B cell (primary cell): ENCODE results near the gene MAP3K14. TPM values are rescaled to one million over a fixed set of nuclear protein-coding genes. Genes with fewer than 3 reads are reported as not detected.

Experiments used
- ATAC-seq: fragments of 200-7000 bp; cut with Tn5 transposase; one replicate; pipeline ENCODE4 v1.10.0; 2021; ENCODE audit warnings: low read depth, mild to moderate bottlenecking, moderate number of reproducible peaks, moderate library complexity
- CTCF ChIA-PET: fragments of 350-600 bp; sonication (Branson Sonifier 250); formaldehyde crosslinking; loops from one replicate; lab custom pipeline; 2021; ENCODE audit warnings: antibody characterized with exemption, inconsistent platforms; lab: Charles Lee
- POLR2A ChIA-PET: fragments of 350-600 bp; sonication (Branson Sonifier 250); formaldehyde crosslinking; loops from one replicate; lab custom pipeline; 2021; ENCODE audit warnings: antibody characterized with exemption; lab: Charles Lee
- DNase-seq: peaks from one replicate; pipeline ENCODE4 v3.0.0; 2013
- H2AFZ ChIP-seq: 2 replicates; pipeline ENCODE4 v1.6.1; 2012; ENCODE audit warnings: mild to moderate bottlenecking, low read depth, low read length; ENCODE audit not compliant: insufficient read depth, poor library complexity, severe bottlenecking
- H3K27ac ChIP-seq, 2 donors: 1 replicate in 1 of 2; 2 replicates in 1 of 2; pipeline ENCODE4 v1.5.1; 2012 to 2013; ENCODE audit warnings: low read length in 2 of 2, mild to moderate bottlenecking in 2 of 2, moderate library complexity in 1 of 2
- H3K27me3 ChIP-seq, 4 experiments: fragments of 200-600 bp in 1 of 4; sonication (generic) in 1 of 4; replicated peaks in 1 of 4; 1 replicate in 2 of 4; 2 replicates in 2 of 4; pipeline versions ENCODE4 v1.6.1 to v1.7.0; 2013 to 2016; ENCODE audit warnings: low read length in 3 of 4, mild to moderate bottlenecking in 2 of 4, mixed read lengths in 1 of 4, moderate library complexity in 1 of 4; ENCODE audit not compliant: insufficient read depth in 4 of 4, control insufficient read depth in 3 of 4; ENCODE audit errors: control extremely low read depth in 1 of 4
- H3K36me3 ChIP-seq, 2 experiments: replicated peaks in 1 of 2; 1 replicate in 1 of 2; 2 replicates in 1 of 2; pipeline versions ENCODE4 v1.6.1 to v1.7.1; 2013; ENCODE audit warnings: low read length in 1 of 2; ENCODE audit not compliant: insufficient read depth in 2 of 2, control insufficient read depth in 1 of 2; ENCODE audit errors: control extremely low read depth in 1 of 2, extremely low read depth in 1 of 2
- H3K4me1 ChIP-seq, 2 donors: fragments of 200-600 bp in 1 of 2; sonication (generic) in 1 of 2; 1 replicate in 1 of 2; 2 replicates in 1 of 2; pipeline versions ENCODE4 v1.5.1 to v1.6.1; 2013 to 2017; ENCODE audit warnings: low read length in 2 of 2; ENCODE audit not compliant: control insufficient read depth in 2 of 2, insufficient read depth in 2 of 2
- H3K4me2 ChIP-seq: replicated peaks from 2 replicates; pipeline ENCODE3; 2012; ENCODE audit warnings: mild to moderate bottlenecking, low read depth, low read length; ENCODE audit not compliant: poor library complexity, severe bottlenecking
- H3K4me3 ChIP-seq, 5 experiments: fragments of 200-600 bp in 1 of 5; sonication (generic) in 1 of 5; 1 replicate in 3 of 5; 2 replicates in 2 of 5; pipeline versions ENCODE4 v1.5.1 to v1.7.0; 2011 to 2016; ENCODE audit warnings: low read length in 4 of 5, mild to moderate bottlenecking in 4 of 5, low read depth in 2 of 5, control low read depth in 1 of 5, moderate library complexity in 1 of 5; ENCODE audit not compliant: insufficient read depth in 1 of 5; ENCODE audit errors: control extremely low read depth in 1 of 5, extremely low read depth in 1 of 5
- H3K79me2 ChIP-seq: fragments of 200-600 bp; sonication (generic); one replicate; pipeline ENCODE4 v1.6.0; 2016; ENCODE audit warnings: low read length; ENCODE audit not compliant: control insufficient read depth, insufficient read depth
- H3K9ac ChIP-seq: fragments of 200-600 bp; sonication (generic); 2 replicates; pipeline ENCODE4 v1.6.1; 2017; ENCODE audit warnings: mild to moderate bottlenecking, low read length, moderate library complexity
- H3K9me3 ChIP-seq, 3 donors: one replicate each; pipeline versions ENCODE4 v1.6.1 to v1.7.1; 2013; ENCODE audit warnings: low read length in 2 of 3; ENCODE audit not compliant: control insufficient read depth in 2 of 3, insufficient read depth in 1 of 3; ENCODE audit errors: control extremely low read depth in 1 of 3
- H4K20me1 ChIP-seq: 2 replicates; pipeline ENCODE4 v1.6.0; 2012; ENCODE audit warnings: mild to moderate bottlenecking, low read length; ENCODE audit not compliant: insufficient read depth, control insufficient read depth, poor library complexity, severe bottlenecking
- H3K27ac Mint-ChIP-seq: one replicate; pipeline ENCODE4 v1.8.0; 2021; ENCODE audit warnings: mixed read lengths
- H3K27me3 Mint-ChIP-seq: one replicate; pipeline ENCODE4 v1.8.0; 2021; ENCODE audit warnings: mixed read lengths
- H3K4me1 Mint-ChIP-seq: one replicate; pipeline ENCODE4 v1.8.0; 2021; ENCODE audit warnings: mixed read lengths
- H3K4me3 Mint-ChIP-seq: one replicate; pipeline ENCODE4 v1.8.0; 2021; ENCODE audit warnings: mixed read lengths
- H3K9me3 Mint-ChIP-seq: one replicate; pipeline ENCODE4 v1.8.0; 2022; ENCODE audit warnings: mixed read lengths; ENCODE audit not compliant: insufficient read depth
- EZH2 ChIP-seq: IDR thresholded peaks from 2 replicates; pipeline ENCODE4 v1.6.1; 2012; ENCODE audit warnings: borderline replicate concordance, low read depth, mild to moderate bottlenecking, moderate library complexity, low read length; ENCODE audit not compliant: insufficient read depth, poor library complexity, severe bottlenecking
- WGBS: methylation state at CpG from one replicate; pipeline ENCODE4 v1.1.5; 2013; ENCODE audit warnings: missing lambda C conversion rate; ENCODE audit not compliant: insufficient coverage; 5-methylcytosine and 5-hydroxymethylcytosine counted together
- intact Hi-C: fragments of 100-400 bp; cut with micrococcal nuclease; formaldehyde crosslinking; loops from one replicate; pipeline ENCODE4 v1.10.0; 2022
- polyA plus RNA-seq: library from polyadenylated mRNA; depleted of rRNA; stranded (reverse); fragments of >200 nt; gene quantifications from 2 replicates; pipeline ENCODE4 v1.2.3, GENCODE V29; 2012
- total RNA-seq, 2 donors: library from RNA; stranded (reverse); fragments of 120-200 nt in 1 of 2; gene quantifications; 1 replicate in 1 of 2; 2 replicates in 1 of 2; pipeline versions ENCODE4 v1.2.3 to v1.2.4, GENCODE V29; 2013 to 2022
- TF ChIP-seq, protein P1 (sequence below): fragments of 200-600 bp; IDR thresholded peaks from one replicate; pipeline ENCODE4 v1.8.0; 2022; ENCODE audit warnings: antibody characterized with exemption, mild to moderate bottlenecking

Gene MAP3K14
- total and polyA plus RNA-seq, 2 donors (not counting 1 experiment from before 2014, with no cell fraction given), result 66.1 to 84.1 TPM

DNA sequence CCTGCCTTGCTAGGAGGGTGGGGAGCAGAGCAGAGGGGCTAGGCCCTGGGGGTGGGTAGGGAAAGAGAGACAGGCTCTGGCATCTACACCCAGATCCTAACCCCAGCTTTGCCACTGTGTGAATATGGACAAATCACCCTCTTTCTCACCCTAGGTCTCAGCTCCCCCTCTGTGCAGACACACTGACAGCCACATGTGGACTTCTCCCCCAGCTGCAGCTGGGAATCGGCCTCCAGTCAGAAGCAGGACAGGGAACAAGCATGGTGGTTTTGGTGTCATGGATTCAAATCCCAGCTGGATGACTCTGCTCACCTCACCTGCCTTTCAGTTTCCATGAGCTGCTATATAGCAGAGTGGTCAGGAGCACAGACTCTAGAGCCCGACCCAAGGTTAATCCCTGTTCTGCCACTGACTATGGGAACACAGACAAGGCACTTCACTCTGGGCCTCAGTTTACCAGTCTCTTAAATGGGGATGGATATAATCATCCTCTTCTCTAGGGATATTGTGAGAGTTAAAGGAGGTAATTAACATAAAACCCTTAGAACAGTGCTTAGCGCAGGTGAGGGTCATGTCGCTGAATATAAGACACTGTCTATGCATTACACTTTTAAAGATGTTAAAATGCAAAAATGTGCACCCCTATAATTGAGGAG, 26.2 kb upstream of the MAP3K14 start:
- no peaks in the 10 kb centered on the region for H3K9me3 Mint-ChIP-seq
- Histone ChIP-seq H3K27ac (no peak overlapping the region), H3K4me3 (no peak overlapping the region), H3K27me3 (peaks cover 0 to 4% (median 0%) of the 10 kb centered on the region in 4 experiments), H4K20me1 (no peaks in the 10 kb centered on the region), H3K79me2 (no peaks in the 10 kb centered on the region), H3K9me3 (no peaks in the 10 kb centered on the region), H2AFZ (no peak overlapping the region), H3K9ac (no peak overlapping the region), H3K4me2 (no peak overlapping the region), H3K4me1 (peaks cover 0 to 5% of the 10 kb centered on the region in 2 donors), H3K36me3 (no peaks in the 10 kb centered on the region)
- H3K27me3 Mint-ChIP-seq, result peaks cover 3% of the 10 kb centered on the region
- 100% methylated on average over 1 of the region's 4 CpGs for WGBS
- no peak overlapping the region for H3K27ac Mint-ChIP-seq
- H3K4me1 Mint-ChIP-seq, result peaks cover 5% of the 10 kb centered on the region
- TF ChIP-seq, protein P1, sequence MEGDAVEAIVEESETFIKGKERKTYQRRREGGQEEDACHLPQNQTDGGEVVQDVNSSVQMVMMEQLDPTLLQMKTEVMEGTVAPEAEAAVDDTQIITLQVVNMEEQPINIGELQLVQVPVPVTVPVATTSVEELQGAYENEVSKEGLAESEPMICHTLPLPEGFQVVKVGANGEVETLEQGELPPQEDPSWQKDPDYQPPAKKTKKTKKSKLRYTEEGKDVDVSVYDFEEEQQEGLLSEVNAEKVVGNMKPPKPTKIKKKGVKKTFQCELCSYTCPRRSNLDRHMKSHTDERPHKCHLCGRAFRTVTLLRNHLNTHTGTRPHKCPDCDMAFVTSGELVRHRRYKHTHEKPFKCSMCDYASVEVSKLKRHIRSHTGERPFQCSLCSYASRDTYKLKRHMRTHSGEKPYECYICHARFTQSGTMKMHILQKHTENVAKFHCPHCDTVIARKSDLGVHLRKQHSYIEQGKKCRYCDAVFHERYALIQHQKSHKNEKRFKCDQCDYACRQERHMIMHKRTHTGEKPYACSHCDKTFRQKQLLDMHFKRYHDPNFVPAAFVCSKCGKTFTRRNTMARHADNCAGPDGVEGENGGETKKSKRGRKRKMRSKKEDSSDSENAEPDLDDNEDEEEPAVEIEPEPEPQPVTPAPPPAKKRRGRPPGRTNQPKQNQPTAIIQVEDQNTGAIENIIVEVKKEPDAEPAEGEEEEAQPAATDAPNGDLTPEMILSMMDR, result no peak
- no peak for TF ChIP-seq EZH2
- POLR2A ChIA-PET, result no interaction called here
- no peak overlapping the region for H3K4me3 Mint-ChIP-seq
- intact Hi-C loops, result no loop called here
- ATAC-seq (no peak), DNase-seq (no peak)
- CTCF ChIA-PET, result interaction anchor here (1.3 kb wide), 1 partner anchor 66 kb away, joined by 4 read pairs; no protein-coding TSS in a partner anchor

GRCh38 chr17:45342306-45342705, 25.5 kb upstream of the MAP3K14 start:
- TF ChIP-seq, protein P1, result no peak
- no peak for TF ChIP-seq EZH2
- H3K9ac ChIP-seq, result no peak overlapping the region
- no peak overlapping the region for H2AFZ ChIP-seq
- ChIA-PET CTCF (interaction anchor here (0.8 kb wide), 1 partner anchor 65 kb away, joined by 3 read pairs; no protein-coding TSS in a partner anchor), POLR2A (no interaction called here)
- Mint-ChIP-seq H3K27me3 (peaks cover 3% of the 10 kb centered on the region), H3K4me3 (no peak overlapping the region), H3K9me3 (no peaks in the 10 kb centered on the region), H3K4me1 (peaks cover 5% of the 10 kb centered on the region), H3K27ac (no peak overlapping the region)
- DNase-seq, result no peak
- peaks cover 0 to 5% of the 10 kb centered on the region in 2 donors for H3K4me1 ChIP-seq
- H3K4me3 ChIP-seq, result no peak overlapping the region
- 98% methylated on average over 11 of the region's 11 CpGs for WGBS
- peaks cover 0 to 4% (median 0%) of the 10 kb centered on the region in 4 experiments for H3K27me3 ChIP-seq
- H3K36me3 ChIP-seq, result no peaks in the 10 kb centered on the region
- no peaks in the 10 kb centered on the region for H4K20me1 ChIP-seq
- no peak overlapping the region for H3K4me2 ChIP-seq
- H3K79me2 ChIP-seq, result no peaks in the 10 kb centered on the region
- no peak for ATAC-seq
- H3K27ac ChIP-seq, result no peak overlapping the region
- no peaks in the 10 kb centered on the region for H3K9me3 ChIP-seq
- intact Hi-C loops, result no loop called here
